GM18519 (cell line): ENCODE measurements around the gene CDC42BPA.
"Not testable (repeated sequence)": the region's sequence is repeated elsewhere in the genome, so short reads cannot be mapped to it uniquely, and the experiment has no call there.

Source experiments
- ATAC-seq: cut with Tn5 transposase; IDR thresholded peaks from one replicate; pipeline ENCODE4 v1.9.1; 2021; ENCODE audit warnings: mild to moderate bottlenecking, moderate library complexity; ENCODE audit not compliant: unreplicated experiment, low FRiP score

Gene CDC42BPA

GRCh38 chr1:227265891-227266290, 52.4 kb downstream of the CDC42BPA start:
- ATAC-seq: no peak

GRCh38 chr1:227263869-227264268, 54.4 kb downstream of the CDC42BPA start:
- no peak for ATAC-seq

- ATAC-seq: no peak
Observed at GRCh38 chr1:227261501-227261900, 56.8 kb downstream of the CDC42BPA start.

GRCh38 chr1:227260433-227260832, 57.9 kb downstream of the CDC42BPA start:
- ATAC-seq: no peak

GRCh38 chr1:227257964-227258363, 60.3 kb downstream of the CDC42BPA start:
- no peak for ATAC-seq

- no peak for ATAC-seq
Observed at GRCh38 chr1:227255086-227255732, 63.1 kb downstream of the CDC42BPA start.

GRCh38 chr1:227253065-227253464, 65.2 kb downstream of the CDC42BPA start:
- ATAC-seq: no peak

GRCh38 chr1:227245613-227246320, 72.5 kb downstream of the CDC42BPA start:
- no peak for ATAC-seq

- ATAC-seq: no peak
Observed at GRCh38 chr1:227244339-227245118, 73.8 kb downstream of the CDC42BPA start.

GRCh38 chr1:227242811-227243682, 75.2 kb downstream of the CDC42BPA start:
- ATAC-seq: no peak

- ATAC-seq: no peak
Observed at GRCh38 chr1:227240983-227241382, 77.3 kb downstream of the CDC42BPA start.

GRCh38 chr1:227234998-227235405, 83.3 kb downstream of the CDC42BPA start:
- ATAC-seq: no peak

- not testable (repeated sequence) for ATAC-seq
Observed at GRCh38 chr1:227231128-227231527, 87.2 kb downstream of the CDC42BPA start.

- no peak for ATAC-seq
Observed at GRCh38 chr1:227228201-227228600, 90.1 kb downstream of the CDC42BPA start.

- no peak for ATAC-seq
Observed at GRCh38 chr1:227227761-227228160, 90.5 kb downstream of the CDC42BPA start.

- ATAC-seq: no peak
Observed at GRCh38 chr1:227225715-227226346, 92.5 kb downstream of the CDC42BPA start.

GRCh38 chr1:227223171-227223806, 95.0 kb downstream of the CDC42BPA start:
- no peak for ATAC-seq

GRCh38 chr1:227219715-227220292, 98.5 kb downstream of the CDC42BPA start:
- ATAC-seq: no peak
